Gastrocnemius medialis (tissue), 4 donors: ENCODE data around the gene TAS1R1. TPM values are rescaled to one million over a fixed set of nuclear protein-coding genes. Genes with fewer than 3 reads are reported as not detected.

Experiments used
- ATAC-seq, 2 donors: fragments of 150-250 bp; one replicate each; pipeline ENCODE4 v1.9.1; 2016
- DNase-seq, 2 donors: peaks; one replicate each; pipeline ENCODE4 v3.0.0-alpha.2; 2019
- H3K27ac ChIP-seq, 4 donors: fragments of 200-600 bp; sonication (generic); 1 replicate in 1 of 4; 2 replicates in 3 of 4; pipeline ENCODE4 v1.5.1; 2016 to 2018; ENCODE audit warnings: mild to moderate bottlenecking in 2 of 4, moderate library complexity in 1 of 4
- H3K27me3 ChIP-seq, 3 donors: fragments of 200-600 bp; sonication (generic) in 2 of 3; 1 replicate in 1 of 3; 2 replicates in 2 of 3; pipeline versions ENCODE4 v1.5.1 to v1.6.0; 2016 to 2019; ENCODE audit warnings: mild to moderate bottlenecking in 1 of 3, moderate library complexity in 1 of 3
- H3K36me3 ChIP-seq, 2 donors: fragments of 200-600 bp; sonication (generic) in 1 of 2; one replicate each; pipeline ENCODE4 v1.5.1; 2017 to 2018
- H3K4me1 ChIP-seq, 2 donors: fragments of 200-600 bp; sonication (generic) in 1 of 2; one replicate each; pipeline ENCODE4 v1.5.1; 2016 to 2017; ENCODE audit warnings: mild to moderate bottlenecking in 2 of 2
- H3K4me3 ChIP-seq, 4 donors: fragments of 200-600 bp; sonication (generic) in 3 of 4; 1 replicate in 1 of 4; 2 replicates in 3 of 4; pipeline ENCODE4 v1.5.1; 2016 to 2019; ENCODE audit warnings: mild to moderate bottlenecking in 2 of 4
- H3K9me3 ChIP-seq, 3 donors: fragments of 200-600 bp; sonication (generic) in 2 of 3; 1 replicate in 1 of 3; 2 replicates in 2 of 3; pipeline ENCODE4 v1.5.1; 2016 to 2019
- CTCF ChIP-seq, 5 experiments: fragments of 450-650 bp in 3 of 5; fragments of 200-600 bp in 2 of 5; sonication (generic) in 2 of 5; IDR thresholded peaks in 4 of 5; conservative IDR thresholded peaks in 1 of 5; 1 replicate in 4 of 5; 2 replicates in 1 of 5; pipeline ENCODE4 v1.5.1; 2016 to 2019; ENCODE audit warnings: antibody characterized with exemption in 5 of 5, mild to moderate bottlenecking in 3 of 5, moderate library complexity in 3 of 5
- POLR2A ChIP-seq, 2 donors: fragments of 450-650 bp; IDR thresholded peaks; one replicate each; pipeline ENCODE4 v1.6.1; 2017; ENCODE audit warnings: antibody characterized with exemption in 2 of 2, mild to moderate bottlenecking in 2 of 2, moderate library complexity in 2 of 2
- in situ Hi-C, 4 donors: fragments of 200-750 bp; cut with MboI; loops; one replicate each; pipeline versions ENCODE4 v1.15.0 to v1.8.0; 2017; ENCODE audit warnings: low sequenced_read_pairs in 4 of 4
- intact Hi-C: fragments of 100-400 bp; cut with DNase I; formaldehyde crosslinking; loops from one replicate; pipeline ENCODE4 v1.15.1; 2023; ENCODE audit warnings: low total_unique reads
- total RNA-seq, 4 donors: library from RNA; depleted of rRNA; stranded (reverse); fragments of >200 nt; gene quantifications; one replicate each; pipeline versions ENCODE4 v1.1.0 to v1.2.3, GENCODE V29; 2016

Gene TAS1R1
- total RNA-seq, 4 donors from 2014 or later, result not detected

GRCh38 chr1:6509919-6510291 lies 45.2 kb upstream of the TAS1R1 start:
- intact Hi-C loops, result no loop called here
- in situ Hi-C loops, result no loop called here
- DNase-seq (no peak), ATAC-seq (no peak)
- Histone ChIP-seq H3K9me3 (no peaks in the 10 kb centered on the region), H3K36me3 (no peaks in the 10 kb centered on the region), H3K27me3 (no peaks in the 10 kb centered on the region), H3K4me3 (no peak overlapping the region), H3K27ac (no peak overlapping the region), H3K4me1 (peaks cover 0 to 9% of the 10 kb centered on the region in 2 donors)
- no peak for TF ChIP-seq CTCF (IDR thresholded peaks at IDR 0.05 in 4 of 5, conservative IDR thresholded peaks at IDR 0.05 in 1 of 5)
- no peak for TF ChIP-seq POLR2A (IDR thresholded peaks at IDR 0.05)

- TF ChIP-seq CTCF (IDR thresholded peaks at IDR 0.05 in 4 of 5, conservative IDR thresholded peaks at IDR 0.05 in 1 of 5), result no peak
- TF ChIP-seq POLR2A (IDR thresholded peaks at IDR 0.05), result no peak
- no peak for DNase-seq
- Histone ChIP-seq H3K9me3 (no peaks in the 10 kb centered on the region), H3K4me1 (peaks cover 0 to 9% of the 10 kb centered on the region in 2 donors), H3K27ac (no peak overlapping the region), H3K27me3 (no peaks in the 10 kb centered on the region), H3K4me3 (no peak overlapping the region), H3K36me3 (no peaks in the 10 kb centered on the region)
- intact Hi-C loops (no loop called here), in situ Hi-C loops (no loop called here)
- no peak for ATAC-seq
Observed at GRCh38 chr1:6510493-6510892, 44.6 kb upstream of the TAS1R1 start.

GRCh38 chr1:6511056-6511455 lies 44.1 kb upstream of the TAS1R1 start:
- in situ Hi-C loops, result no loop called here
- TF ChIP-seq POLR2A (IDR thresholded peaks at IDR 0.05) (no peak), CTCF (IDR thresholded peaks at IDR 0.05 in 4 of 5, conservative IDR thresholded peaks at IDR 0.05 in 1 of 5) (no peak)

GRCh38 chr1:6511561-6512244 lies 43.4 kb upstream of the TAS1R1 start:
- H3K4me1 ChIP-seq, result peaks cover 0 to 9% of the 10 kb centered on the region in 2 donors
- H3K36me3 ChIP-seq, result no peaks in the 10 kb centered on the region
- H3K27ac ChIP-seq, result no peak overlapping the region
- H3K27me3 ChIP-seq, result no peaks in the 10 kb centered on the region
- intact Hi-C loops, result no loop called here
- no peaks in the 10 kb centered on the region for H3K9me3 ChIP-seq
- H3K4me3 ChIP-seq, result no peak overlapping the region
- in situ Hi-C loops, result no loop called here
- no peak for DNase-seq
- TF ChIP-seq POLR2A (IDR thresholded peaks at IDR 0.05), result no peak
- TF ChIP-seq CTCF (IDR thresholded peaks at IDR 0.05 in 4 of 5, conservative IDR thresholded peaks at IDR 0.05 in 1 of 5), result no peak
- no peak for ATAC-seq

More at GRCh38 chr1:6511056-6511455, 44.1 kb upstream of the TAS1R1 start:
- Histone ChIP-seq H3K4me1 (peaks cover 0 to 9% of the 10 kb centered on the region in 2 donors), H3K27me3 (no peaks in the 10 kb centered on the region), H3K4me3 (no peak overlapping the region), H3K27ac (no peak overlapping the region), H3K9me3 (no peaks in the 10 kb centered on the region), H3K36me3 (no peaks in the 10 kb centered on the region)
- ATAC-seq (no peak), DNase-seq (no peak)
- intact Hi-C loops, result no loop called here
